OCI-LY1 (cell line): ENCODE measurements around the gene ALOX5AP.

Experiments used
- H2AFZ ChIP-seq: fragments of 200-600 bp; sonication (generic), shearing (Covaris generic); 2 replicates; pipeline ENCODE4 v1.6.0; 2014; ENCODE audit warnings: antibody characterized with exemption, mild to moderate bottlenecking, low read length
- H3F3A ChIP-seq: fragments of 200-600 bp; sonication (generic), shearing (Covaris generic); 2 replicates; pipeline ENCODE4 v1.6.0; 2014; ENCODE audit warnings: mild to moderate bottlenecking, antibody characterized with exemption, low read length, moderate library complexity; ENCODE audit not compliant: insufficient read depth
- H3K27ac ChIP-seq: fragments of 200-600 bp; sonication (generic); 2 replicates; pipeline ENCODE4 v1.5.1; 2014; ENCODE audit warnings: low read length, mixed run types, mild to moderate bottlenecking, low read depth; ENCODE audit not compliant: poor library complexity, severe bottlenecking
- H3K27me3 ChIP-seq: fragments of 200-600 bp; sonication (generic); 2 replicates; pipeline ENCODE4 v1.6.0; 2014; ENCODE audit warnings: antibody characterized with exemption, mild to moderate bottlenecking, low read length, moderate library complexity; ENCODE audit not compliant: insufficient read depth
- H3K36me3 ChIP-seq: fragments of 200-600 bp; sonication (generic); 2 replicates; pipeline ENCODE4 v1.6.1; 2014; ENCODE audit warnings: mild to moderate bottlenecking, antibody characterized with exemption, low read length, moderate library complexity, mixed read lengths; ENCODE audit not compliant: insufficient read depth
- H3K4me1 ChIP-seq: fragments of 200-600 bp; sonication (generic); 2 replicates; pipeline ENCODE4 v1.5.1; 2014; ENCODE audit warnings: mild to moderate bottlenecking, low read length, moderate library complexity; ENCODE audit not compliant: insufficient read depth, severe bottlenecking
- H3K4me2 ChIP-seq: fragments of 200-600 bp; sonication (generic), shearing (Covaris generic); 2 replicates; pipeline ENCODE4 v1.6.1; 2014; ENCODE audit warnings: low read length
- H3K4me3 ChIP-seq: fragments of 200-600 bp; sonication (generic); 2 replicates; pipeline ENCODE4 v1.5.1; 2014; ENCODE audit warnings: low read length, low read depth, mild to moderate bottlenecking, mixed read lengths; ENCODE audit not compliant: poor library complexity, severe bottlenecking
- H3K79me2 ChIP-seq: fragments of 200-600 bp; shearing (Covaris generic); 2 replicates; pipeline ENCODE4 v1.6.1; 2016; ENCODE audit warnings: mixed run types, low read length, mixed read lengths; ENCODE audit not compliant: insufficient read depth
- H3K9ac ChIP-seq: fragments of 200-600 bp; sonication (generic), shearing (Covaris generic); 2 replicates; pipeline ENCODE4 v1.6.1; 2014; ENCODE audit warnings: mild to moderate bottlenecking, low read length, mixed read lengths
- H3K9me2 ChIP-seq: fragments of 200-600 bp; sonication (generic), shearing (Covaris generic); 2 replicates; pipeline ENCODE4 v1.6.1; 2014; ENCODE audit warnings: low read depth, mild to moderate bottlenecking, low read length, mixed read lengths
- H3K9me3 ChIP-seq: fragments of 200-600 bp; shearing (Covaris generic); 2 replicates; pipeline ENCODE4 v1.6.1; 2014; ENCODE audit warnings: low read length, mixed read lengths
- H4K20me1 ChIP-seq: fragments of 200-600 bp; sonication (generic), shearing (Covaris generic); 2 replicates; pipeline ENCODE4 v1.6.0; 2016; ENCODE audit warnings: mild to moderate bottlenecking, low read length; ENCODE audit not compliant: insufficient read depth
- EZH2 ChIP-seq: fragments of 200-600 bp; sonication (generic), shearing (Covaris generic); IDR thresholded peaks from 2 replicates; pipeline ENCODE4 v1.8.0; 2017; ENCODE audit warnings: borderline replicate concordance, mixed run types, mild to moderate bottlenecking, antibody characterized with exemption, low read length, moderate library complexity, mixed read lengths
- TF ChIP-seq, protein P1 (sequence below): fragments of 200-600 bp; sonication (generic), shearing (Covaris generic); IDR thresholded peaks from 2 replicates; pipeline ENCODE4 v1.5.1; 2017; ENCODE audit warnings: mild to moderate bottlenecking, antibody characterized with exemption, low read length, moderate library complexity, mixed read lengths

Gene ALOX5AP

DNA sequence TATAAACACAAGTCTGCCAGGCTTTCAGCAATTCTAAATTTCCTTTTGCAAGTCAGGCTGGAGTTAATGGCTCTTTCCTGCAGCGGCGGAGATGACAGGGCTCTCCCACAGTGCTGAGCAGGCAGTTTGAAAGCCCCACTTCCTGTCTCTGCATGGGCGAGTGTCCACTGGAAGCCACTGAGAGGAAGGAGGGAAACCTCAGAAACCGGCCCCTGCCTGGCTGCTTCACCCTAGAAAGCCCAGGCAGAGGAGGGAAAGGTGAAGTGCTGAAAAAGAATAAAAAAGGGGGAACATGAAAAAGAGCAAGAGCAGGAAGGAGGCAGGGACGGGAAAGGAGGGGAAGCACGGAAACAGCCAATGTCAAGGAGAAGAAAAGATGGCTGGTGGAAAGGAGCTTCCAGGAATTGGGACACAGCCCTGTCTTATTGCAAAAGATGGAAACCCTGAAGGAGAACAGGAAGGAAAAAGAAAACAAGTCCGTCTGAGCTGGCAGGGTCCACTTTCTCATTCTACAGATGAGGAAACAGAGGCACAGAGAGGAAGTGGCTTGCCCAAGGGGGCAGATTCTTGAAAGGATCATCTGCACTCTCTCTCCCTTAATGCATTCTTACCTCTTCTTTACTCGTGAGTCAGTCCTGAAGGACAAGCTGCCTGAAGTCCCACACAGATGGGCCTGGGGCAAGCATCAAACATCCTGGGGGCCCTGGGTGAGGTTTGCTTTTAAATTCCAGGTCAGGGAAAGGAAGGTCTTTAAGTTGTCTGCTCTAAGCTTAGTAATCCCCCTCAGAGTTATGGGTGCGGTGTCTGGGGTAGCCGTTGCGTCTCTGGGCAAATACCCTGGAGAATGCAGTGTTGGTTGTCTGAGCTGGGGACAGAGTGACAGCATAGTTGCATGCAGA lies 38.8 kb upstream of the ALOX5AP start:
- H3K36me3 ChIP-seq, result no peaks in the 10 kb centered on the region
- H3K4me2 ChIP-seq, result no peak overlapping the region
- no peaks in the 10 kb centered on the region for H4K20me1 ChIP-seq
- TF ChIP-seq, protein P1, sequence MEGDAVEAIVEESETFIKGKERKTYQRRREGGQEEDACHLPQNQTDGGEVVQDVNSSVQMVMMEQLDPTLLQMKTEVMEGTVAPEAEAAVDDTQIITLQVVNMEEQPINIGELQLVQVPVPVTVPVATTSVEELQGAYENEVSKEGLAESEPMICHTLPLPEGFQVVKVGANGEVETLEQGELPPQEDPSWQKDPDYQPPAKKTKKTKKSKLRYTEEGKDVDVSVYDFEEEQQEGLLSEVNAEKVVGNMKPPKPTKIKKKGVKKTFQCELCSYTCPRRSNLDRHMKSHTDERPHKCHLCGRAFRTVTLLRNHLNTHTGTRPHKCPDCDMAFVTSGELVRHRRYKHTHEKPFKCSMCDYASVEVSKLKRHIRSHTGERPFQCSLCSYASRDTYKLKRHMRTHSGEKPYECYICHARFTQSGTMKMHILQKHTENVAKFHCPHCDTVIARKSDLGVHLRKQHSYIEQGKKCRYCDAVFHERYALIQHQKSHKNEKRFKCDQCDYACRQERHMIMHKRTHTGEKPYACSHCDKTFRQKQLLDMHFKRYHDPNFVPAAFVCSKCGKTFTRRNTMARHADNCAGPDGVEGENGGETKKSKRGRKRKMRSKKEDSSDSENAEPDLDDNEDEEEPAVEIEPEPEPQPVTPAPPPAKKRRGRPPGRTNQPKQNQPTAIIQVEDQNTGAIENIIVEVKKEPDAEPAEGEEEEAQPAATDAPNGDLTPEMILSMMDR, result no peak
- TF ChIP-seq EZH2, result no peak
- no peaks in the 10 kb centered on the region for H3K79me2 ChIP-seq
- H2AFZ ChIP-seq, result no peak overlapping the region
- H3K27me3 ChIP-seq, result peaks cover 8% of the 10 kb centered on the region; the same call in 1 of the 2 replicates
- H3K4me3 ChIP-seq, result no peak overlapping the region
- H3F3A ChIP-seq, result no peaks in the 10 kb centered on the region
- no peak overlapping the region for H3K9ac ChIP-seq
- no peaks in the 10 kb centered on the region for H3K4me1 ChIP-seq
- no peaks in the 10 kb centered on the region for H3K9me3 ChIP-seq
- H3K9me2 ChIP-seq, result no peaks in the 10 kb centered on the region
- no peak overlapping the region for H3K27ac ChIP-seq

DNA sequence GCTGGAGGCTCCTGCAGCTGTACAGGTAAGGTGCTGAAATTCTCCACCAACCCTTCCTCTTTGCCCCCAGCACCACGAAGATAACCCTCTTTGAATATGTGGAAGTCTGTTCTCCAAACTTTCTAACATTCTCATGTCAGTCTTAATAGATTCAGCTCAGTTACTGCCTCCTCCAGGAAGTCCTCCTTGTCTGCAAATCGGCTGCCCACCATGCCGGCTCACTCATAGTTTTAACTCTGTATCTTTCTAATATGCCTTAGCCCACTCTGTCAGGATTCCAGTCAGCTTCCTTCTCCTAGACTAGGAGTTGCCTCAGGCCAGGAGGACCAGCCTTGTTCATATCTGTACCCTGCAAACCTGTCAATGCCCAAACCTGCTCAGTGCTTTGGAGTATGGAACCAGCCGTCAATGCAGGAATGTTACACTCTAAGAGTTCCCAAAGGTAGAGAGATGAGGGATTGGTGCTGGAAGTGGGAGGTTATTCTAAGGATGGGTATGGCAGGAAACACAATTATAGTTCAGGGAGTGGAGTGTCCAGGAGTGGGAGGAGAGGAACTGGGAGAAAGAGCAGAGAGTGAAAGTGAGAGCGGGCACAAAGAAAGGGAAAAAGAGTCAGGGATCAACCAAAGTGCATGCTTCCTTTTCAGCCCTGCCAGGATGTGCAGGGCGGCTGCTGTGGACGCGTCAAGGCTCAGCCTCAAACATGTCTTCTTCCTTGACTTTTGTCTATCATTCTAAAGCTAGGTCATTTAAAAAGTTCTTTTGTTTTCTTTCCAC lies 38.0 kb upstream of the ALOX5AP start:
- no peak overlapping the region for H3K4me3 ChIP-seq
- no peak overlapping the region for H3K4me2 ChIP-seq
- H3K9me3 ChIP-seq, result no peaks in the 10 kb centered on the region
- no peaks in the 10 kb centered on the region for H3K79me2 ChIP-seq
- H3K27me3 ChIP-seq, result peaks cover 8% of the 10 kb centered on the region; the same call in 1 of the 2 replicates
- no peak overlapping the region for H3K9ac ChIP-seq
- H3K27ac ChIP-seq, result no peak overlapping the region
- no peaks in the 10 kb centered on the region for H3K9me2 ChIP-seq
- no peaks in the 10 kb centered on the region for H3K4me1 ChIP-seq
- TF ChIP-seq, protein P1, result no peak
- no peaks in the 10 kb centered on the region for H3F3A ChIP-seq
- H3K36me3 ChIP-seq, result no peaks in the 10 kb centered on the region
- no peak overlapping the region for H2AFZ ChIP-seq
- no peaks in the 10 kb centered on the region for H4K20me1 ChIP-seq

DNA sequence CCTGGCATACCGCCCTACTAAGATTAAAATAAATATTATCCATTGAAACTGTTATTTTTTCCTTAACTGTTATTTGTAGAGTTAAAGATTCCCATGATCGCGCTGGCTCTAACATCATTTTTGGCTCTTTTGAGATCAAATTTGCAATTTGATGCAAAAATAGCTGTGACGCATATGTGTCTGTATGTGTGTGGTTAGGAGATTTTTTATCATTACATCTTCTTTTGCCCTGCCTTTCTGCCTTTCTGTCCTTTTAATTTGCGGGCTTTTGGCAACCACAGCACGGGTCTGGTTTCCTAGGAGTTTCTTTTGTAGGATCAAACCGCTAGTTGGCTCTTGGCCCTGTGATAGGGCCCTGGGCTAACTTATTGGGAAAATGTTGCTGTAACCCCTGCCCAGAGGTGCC lies 37.3 kb upstream of the ALOX5AP start:
- no peaks in the 10 kb centered on the region for H4K20me1 ChIP-seq
- no peak overlapping the region for H2AFZ ChIP-seq
- H3F3A ChIP-seq, result no peaks in the 10 kb centered on the region
- H3K27me3 ChIP-seq, result peaks cover 8% of the 10 kb centered on the region; the same call in 1 of the 2 replicates
- H3K4me3 ChIP-seq, result no peak overlapping the region
- H3K9me3 ChIP-seq, result no peaks in the 10 kb centered on the region
- no peaks in the 10 kb centered on the region for H3K4me1 ChIP-seq
- H3K4me2 ChIP-seq, result no peak overlapping the region
- no peak overlapping the region for H3K27ac ChIP-seq
- H3K36me3 ChIP-seq, result no peaks in the 10 kb centered on the region
- TF ChIP-seq, protein P1, result no peak
- no peak for TF ChIP-seq EZH2
- no peaks in the 10 kb centered on the region for H3K9me2 ChIP-seq
- H3K79me2 ChIP-seq, result no peaks in the 10 kb centered on the region
- no peak overlapping the region for H3K9ac ChIP-seq
